H1 (cell line): ENCODE data around the gene NKAIN4. TPM values are rescaled to one million over a fixed set of nuclear protein-coding genes. Genes with fewer than 3 reads are reported as not detected.

Source experiments
- CTCF ChIA-PET: fragments of 300-600 bp; sonication (Branson Sonifier 250); formaldehyde crosslinking; loops from one replicate; lab custom pipeline; 2021; ENCODE audit not compliant: partially characterized antibody; lab: Charles Lee
- POLR2A ChIA-PET: fragments of 300-600 bp; sonication (Branson Sonifier 250); formaldehyde crosslinking; loops from one replicate; lab custom pipeline; 2021; ENCODE audit warnings: inconsistent platforms; ENCODE audit not compliant: partially characterized antibody; lab: Charles Lee
- DNase-seq, 2 experiments: peaks; one replicate each; pipeline versions ENCODE4 v3.0.0 to v3.0.0-alpha.2; 2010 to 2022; ENCODE audit warnings: low spot score in 2 of 2, low read depth in 1 of 2, mixed read lengths in 1 of 2
- FAIRE-seq: peaks from 2 replicates; lab custom pipeline; 2011; peaks lifted over from hg19 to GRCh38; lab: Jason Lieb, UNC
- H2AFZ ChIP-seq: 2 replicates; pipeline ENCODE4 v1.8.1; 2012; ENCODE audit warnings: low read length, inconsistent platforms
- H2AK5ac ChIP-seq: 2 replicates; pipeline ENCODE4 v1.6.1; 2013; ENCODE audit warnings: low read depth, low read length
- H2BK120ac ChIP-seq: replicated peaks from 2 replicates; pipeline ENCODE3; 2013; ENCODE audit warnings: low read depth, low read length, inconsistent platforms
- H2BK12ac ChIP-seq: 2 replicates; pipeline ENCODE4 v1.6.1; 2013; ENCODE audit warnings: low read depth, low read length
- H2BK15ac ChIP-seq: 2 replicates; pipeline ENCODE4 v1.6.1; 2013; ENCODE audit warnings: low read length
- H2BK20ac ChIP-seq: 2 replicates; pipeline ENCODE4 v1.6.1; 2013; ENCODE audit warnings: low read length
- H2BK5ac ChIP-seq: 2 replicates; pipeline ENCODE4 v1.6.1; 2013; ENCODE audit warnings: low read depth, low read length
- H3K14ac ChIP-seq: 2 replicates; pipeline ENCODE4 v1.6.1; 2013; ENCODE audit warnings: inconsistent platforms; ENCODE audit not compliant: insufficient read length
- H3K18ac ChIP-seq: 2 replicates; pipeline ENCODE4 v1.6.1; 2013; ENCODE audit warnings: low read length; ENCODE audit errors: extremely low read depth
- H3K23ac ChIP-seq: 2 replicates; pipeline ENCODE4 v1.6.1; 2013; ENCODE audit warnings: inconsistent platforms; ENCODE audit not compliant: insufficient read length
- H3K23me2 ChIP-seq: 2 replicates; pipeline ENCODE4 v1.6.1; 2013; ENCODE audit warnings: low read depth, low read length
- H3K27ac ChIP-seq: 2 replicates; pipeline ENCODE4 v1.6.1; 2011; ENCODE audit warnings: low read depth, low read length, inconsistent platforms
- H3K27me3 ChIP-seq, 4 experiments: replicated peaks in 1 of 4; 1 replicate in 1 of 4; 2 replicates in 3 of 4; pipeline versions ENCODE4 v1.6.1 to v1.8.1; 2011 to 2013; ENCODE audit warnings: low read length in 3 of 4, mild to moderate bottlenecking in 3 of 4, inconsistent platforms in 2 of 4, mixed read lengths in 2 of 4, moderate library complexity in 1 of 4; ENCODE audit not compliant: control insufficient read depth in 3 of 4, insufficient read depth in 3 of 4; ENCODE audit errors: extremely low read depth in 1 of 4
- H3K36me3 ChIP-seq, 4 experiments: 2 replicates each; pipeline versions ENCODE4 v1.6.1 to v1.8.1; 2011 to 2013; ENCODE audit warnings: mild to moderate bottlenecking in 4 of 4, low read length in 3 of 4, moderate library complexity in 2 of 4, control low read depth in 1 of 4, inconsistent platforms in 1 of 4; ENCODE audit not compliant: insufficient read depth in 4 of 4, control insufficient read depth in 2 of 4
- H3K4ac ChIP-seq: replicated peaks from 2 replicates; pipeline ENCODE3; 2013; ENCODE audit warnings: low read length, low read depth, mixed read lengths, inconsistent platforms; ENCODE audit not compliant: insufficient read length
- H3K4me1 ChIP-seq, 4 experiments: replicated peaks in 1 of 4; 1 replicate in 1 of 4; 2 replicates in 3 of 4; pipeline versions ENCODE4 v1.6.1 to v1.8.1; 2011 to 2013; ENCODE audit warnings: low read length in 3 of 4, inconsistent platforms in 2 of 4, mixed read lengths in 1 of 4; ENCODE audit not compliant: insufficient read depth in 4 of 4, control insufficient read depth in 3 of 4
- H3K4me2 ChIP-seq, 2 experiments: 2 replicates each; pipeline versions ENCODE4 v1.6.1 to v1.8.1; 2011 to 2013; ENCODE audit warnings: low read depth in 2 of 2, low read length in 2 of 2, control low read depth in 1 of 2, inconsistent platforms in 1 of 2, mild to moderate bottlenecking in 1 of 2; ENCODE audit not compliant: insufficient read depth in 1 of 2
- H3K4me3 ChIP-seq, 4 experiments: fragments of 200-600, 300-600 bp in 1 of 4; sonication (generic), shearing (Covaris generic), sonication (Bioruptor Twin) in 1 of 4; 2 replicates each; pipeline versions ENCODE4 v1.5.1 to v1.8.1; 2011 to 2016; ENCODE audit warnings: low read length in 4 of 4, low read depth in 3 of 4, control low read depth in 2 of 4, inconsistent platforms in 2 of 4, mild to moderate bottlenecking in 2 of 4, mixed read lengths in 1 of 4, moderate library complexity in 1 of 4; ENCODE audit not compliant: insufficient read depth in 2 of 4; ENCODE audit errors: extremely low read depth in 1 of 4
- H3K56ac ChIP-seq: replicated peaks from 2 replicates; pipeline ENCODE3; 2013; ENCODE audit warnings: low read depth, mild to moderate bottlenecking, mixed read lengths, low read length, inconsistent platforms; ENCODE audit not compliant: insufficient read length
- H3K79me1 ChIP-seq: 2 replicates; pipeline ENCODE4 v1.6.1; 2013; ENCODE audit warnings: low read depth, low read length, control low read depth
- H3K79me2 ChIP-seq, 2 experiments: 2 replicates each; pipeline versions ENCODE4 v1.6.1 to v1.8.1; 2012 to 2013; ENCODE audit warnings: low read length in 2 of 2, mild to moderate bottlenecking in 2 of 2, inconsistent platforms in 1 of 2; ENCODE audit not compliant: insufficient read depth in 2 of 2, control insufficient read depth in 1 of 2
- H3K9ac ChIP-seq, 4 experiments: replicated peaks in 1 of 4; 1 replicate in 1 of 4; 2 replicates in 3 of 4; pipeline versions ENCODE4 v1.6.1 to v1.8.1; 2011 to 2013; ENCODE audit warnings: low read depth in 3 of 4, low read length in 3 of 4, control low read depth in 2 of 4, mild to moderate bottlenecking in 2 of 4, moderate library complexity in 2 of 4, inconsistent platforms in 1 of 4; ENCODE audit errors: extremely low read depth in 1 of 4
- H3K9me3 ChIP-seq, 2 experiments: 2 replicates each; pipeline versions ENCODE4 v1.6.1 to v1.8.1; 2012 to 2013; ENCODE audit warnings: mild to moderate bottlenecking in 2 of 2, moderate library complexity in 2 of 2, control low read depth in 1 of 2, inconsistent platforms in 1 of 2, low read depth in 1 of 2, low read length in 1 of 2, mixed read lengths in 1 of 2; ENCODE audit not compliant: insufficient read depth in 2 of 2
- H4K20me1 ChIP-seq, 2 experiments: replicated peaks in 1 of 2; 2 replicates each; pipeline versions ENCODE3 to v1.8.1; 2011 to 2013; ENCODE audit warnings: inconsistent platforms in 2 of 2, low read length in 2 of 2, mild to moderate bottlenecking in 1 of 2; ENCODE audit not compliant: insufficient read depth in 2 of 2, control insufficient read depth in 1 of 2
- H4K5ac ChIP-seq: 2 replicates; pipeline ENCODE4 v1.6.1; 2013; ENCODE audit warnings: low read length, low read depth, mixed read lengths, inconsistent platforms; ENCODE audit not compliant: insufficient read length
- H4K8ac ChIP-seq: 2 replicates; pipeline ENCODE4 v1.8.0; 2013; ENCODE audit warnings: mild to moderate bottlenecking, moderate library complexity, low read length, inconsistent platforms; ENCODE audit not compliant: insufficient read depth; ENCODE audit errors: extremely low read depth
- H4K91ac ChIP-seq: replicated peaks from 2 replicates; pipeline ENCODE3; 2013; ENCODE audit warnings: low read length, mixed read lengths, inconsistent platforms; ENCODE audit not compliant: insufficient read length
- CBX5 ChIP-seq: fragments of 300-800, 300-1000 bp; sonication (generic); IDR thresholded peaks from 2 replicates; pipeline ENCODE4 v1.7.1; 2016; ENCODE audit warnings: antibody characterized with exemption, low read length, low read depth
- EGR1 ChIP-seq: IDR thresholded peaks from 2 replicates; pipeline ENCODE4 v1.6.1; 2011; ENCODE audit warnings: low read depth, low read length, borderline replicate concordance
- EP300 ChIP-seq, 2 experiments: IDR thresholded peaks; 1 replicate in 1 of 2; 2 replicates in 1 of 2; pipeline ENCODE4 v1.6.1; 2011 to 2012; ENCODE audit warnings: low read depth in 2 of 2, low read length in 2 of 2, mild to moderate bottlenecking in 2 of 2, borderline replicate concordance in 1 of 2, inconsistent platforms in 1 of 2, moderate library complexity in 1 of 2
- POLR2AphosphoS5 ChIP-seq: IDR thresholded peaks from 2 replicates; pipeline ENCODE4 v1.6.1; 2011; ENCODE audit warnings: low read depth, low read length
- RAD21 ChIP-seq, 2 experiments: IDR thresholded peaks in 1 of 2; conservative IDR thresholded peaks in 1 of 2; 2 replicates each; pipeline ENCODE4 v1.6.1; 2011; ENCODE audit warnings: low read depth in 2 of 2, low read length in 2 of 2, improper control_type of control experiment in 1 of 2, inconsistent platforms in 1 of 2, mild to moderate bottlenecking in 1 of 2, moderate library complexity in 1 of 2
- RXRA ChIP-seq: IDR thresholded peaks from 2 replicates; pipeline ENCODE4 v1.6.1; 2011; ENCODE audit warnings: low read depth, mild to moderate bottlenecking, low read length, moderate library complexity; ENCODE audit not compliant: insufficient read depth
- SIN3A ChIP-seq, 2 experiments: IDR thresholded peaks in 1 of 2; conservative IDR thresholded peaks in 1 of 2; 2 replicates each; pipeline ENCODE4 v1.6.1; 2011 to 2012; ENCODE audit warnings: low read length in 2 of 2, improper control_type of control experiment in 1 of 2, low read depth in 1 of 2, mild to moderate bottlenecking in 1 of 2
- SIX5 ChIP-seq: IDR thresholded peaks from 2 replicates; pipeline ENCODE4 v1.6.1; 2011; ENCODE audit warnings: mild to moderate bottlenecking, low read depth, low read length
- SRF ChIP-seq: IDR thresholded peaks from 2 replicates; pipeline ENCODE4 v1.6.1; 2011; ENCODE audit warnings: mild to moderate bottlenecking, low read depth, low read length, moderate library complexity
- TEAD4 ChIP-seq: IDR thresholded peaks from 2 replicates; pipeline ENCODE4 v1.6.1; 2012; ENCODE audit warnings: low read depth, low read length, inconsistent platforms, mixed read lengths
- YY1 ChIP-seq: IDR thresholded peaks from 2 replicates; pipeline ENCODE4 v1.6.1; 2011; ENCODE audit warnings: low read depth, mild to moderate bottlenecking, low read length
- WGBS, 2 experiments: shearing (Covaris generic) in 1 of 2; methylation state at CpG; one replicate each; pipeline versions ENCODE4 v1.1.6 to v1.1.7; 2013 to 2015; ENCODE audit warnings: low lambda C conversion rate in 2 of 2, mixed read lengths in 2 of 2, inconsistent platforms in 1 of 2, low coverage in 1 of 2, missing lambda C conversion rate in 1 of 2; ENCODE audit not compliant: insufficient replicate concordance in 2 of 2, insufficient coverage in 1 of 2, insufficient read length in 1 of 2; ENCODE audit errors: extremely low coverage in 1 of 2, missing lambda C conversion rate in 1 of 2; 5-methylcytosine and 5-hydroxymethylcytosine counted together
- polyA plus RNA-seq, 7 experiments: library from polyadenylated mRNA; depleted of rRNA in 3 of 7; stranded (reverse) in 5 of 7; unstranded in 2 of 7; fragments of >200 nt in 5 of 7; fragments of 200-250 nt in 2 of 7; gene quantifications; 1 replicate in 5 of 7; 2 replicates in 1 of 7; 4 replicates in 1 of 7; pipeline versions ENCODE4 v1.2.1 to v1.2.3, GENCODE V29; 2011 to 2013; ENCODE audit warnings: missing spikeins in 2 of 7, mixed read lengths in 2 of 7
- total RNA-seq: library from RNA; stranded (reverse); fragmentation: NEBNext Ultra II Directional; extraction: Animal tissue kit (Norgen Biotek cat#: 25700); gene quantifications from 2 replicates; pipeline ENCODE4 v1.2.1, GENCODE V29; 2021

NKAIN4 gene
- total and polyA plus RNA-seq, 2 of the 8 experiments (the other 6 are each of a cell fraction or from before 2014, with no cell fraction given), result 6.9 to 17.0 TPM

DNA sequence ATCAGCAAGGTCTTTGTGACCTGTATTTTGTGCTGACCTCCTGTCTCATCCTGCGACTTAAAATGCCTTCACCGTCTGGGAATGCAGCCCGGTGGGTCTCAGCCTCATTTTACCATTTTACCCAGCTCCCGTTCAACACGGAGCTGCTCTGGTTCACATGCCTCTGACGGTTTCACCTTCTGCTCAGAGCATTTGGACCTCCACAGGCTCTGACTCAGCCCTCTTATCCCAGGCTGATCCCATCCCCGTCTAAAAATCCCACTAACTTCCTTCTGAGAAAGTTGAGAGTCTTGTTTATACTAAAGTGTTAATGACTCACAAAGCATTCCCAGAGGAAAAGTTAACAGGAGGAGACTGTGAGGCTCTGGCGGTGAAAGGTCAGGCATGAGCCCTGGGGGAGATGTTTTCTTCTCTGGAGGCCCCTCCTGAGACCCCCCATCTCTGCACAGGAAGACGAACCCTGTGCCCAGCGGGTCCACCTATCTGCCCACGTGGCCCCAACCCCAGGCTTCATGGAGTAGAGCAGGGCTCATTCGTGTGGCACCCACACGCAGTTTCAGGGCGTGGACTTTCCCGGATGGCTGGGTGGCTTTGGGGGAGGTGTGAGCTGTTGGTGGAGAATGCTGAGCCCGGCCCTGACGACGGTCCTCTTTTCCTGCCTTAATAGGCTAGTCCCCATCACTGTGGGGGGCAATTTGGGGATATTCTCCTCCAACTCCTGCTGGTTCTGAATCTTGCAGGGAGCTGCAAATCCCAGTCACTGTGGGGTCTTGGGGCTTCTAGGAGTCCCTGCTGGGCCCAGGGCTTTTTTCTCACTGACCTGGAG is 21.8 kb downstream of the NKAIN4 start:
- Histone ChIP-seq H4K20me1 (no peaks in the 10 kb centered on the region), H3K27me3 (peaks cover 0 to 3% (median 1%) of the 10 kb centered on the region in 4 experiments; a peak in 1 of 7 replicates), H2AFZ (no peak overlapping the region), H3K23ac (no peak overlapping the region), H3K18ac (no peak overlapping the region), H3K4me2 (no peak overlapping the region), H3K79me1 (no peaks in the 10 kb centered on the region), H3K56ac (no peak overlapping the region), H4K8ac (no peak overlapping the region; the same call in 1 of the 2 replicates), H3K36me3 (no peaks in the 10 kb centered on the region), H4K91ac (no peak overlapping the region), H3K14ac (no peak overlapping the region), H3K79me2 (no peaks in the 10 kb centered on the region), H4K5ac (no peak overlapping the region), H2BK15ac (no peak overlapping the region), H3K23me2 (no peaks in the 10 kb centered on the region), H3K4me3 (no peak overlapping the region), H3K4me1 (peaks cover 14 to 44% (median 24%) of the 10 kb centered on the region in 4 experiments), H2AK5ac (no peak overlapping the region), H3K9ac (no peak overlapping the region), H2BK120ac (no peak overlapping the region), H3K9me3 (no peaks in the 10 kb centered on the region), H3K27ac (no peak overlapping the region), H2BK20ac (no peak overlapping the region), H3K4ac (no peak overlapping the region), H2BK12ac (no peak overlapping the region), H2BK5ac (no peak overlapping the region)
- FAIRE-seq, result no peak
- DNase-seq, result no peak
- ChIA-PET CTCF (interaction anchor here (0.6 to 10.9 kb wide), 16 partner anchors 8 to 159 kb away, joined by 3 to 199 read pairs (median 14); partner anchors contain the start of genes COL20A1 and NKAIN4), POLR2A (interaction anchor here (0.7 to 4.9 kb wide), 3 partner anchors 13 to 36 kb away, joined by 3 to 21 read pairs (median 3); partner anchors contain the start of gene NKAIN4)
- 82% methylated on average over 17 of the region's 18 CpGs; no CpG with 5 or more reads in 1 of the 2 experiments for WGBS, 2 experiments
- no peak for TF ChIP-seq TEAD4
- no peak for TF ChIP-seq POLR2AphosphoS5
- no peak for TF ChIP-seq SRF
- no peak for TF ChIP-seq YY1
- TF ChIP-seq CBX5, result no peak
- TF ChIP-seq EGR1, result no peak
- TF ChIP-seq SIX5, result no peak
- no peak for TF ChIP-seq SIN3A (conservative IDR thresholded peaks at IDR 0.05 in 1 of 2, IDR thresholded peaks at IDR 0.05 in 1 of 2; ENCODE audit: low read depth in 1 of 2, low read length in 2 of 2)
- no peak for TF ChIP-seq RXRA
- no peak for TF ChIP-seq EP300 (IDR thresholded peaks at IDR 0.05; ENCODE audit: borderline replicate concordance in 1 of 2, low read depth in 2 of 2, low read length in 2 of 2)
- TF ChIP-seq RAD21 (IDR thresholded peaks at IDR 0.05 in 1 of 2, conservative IDR thresholded peaks at IDR 0.05 in 1 of 2; ENCODE audit: low read depth in 2 of 2, low read length in 2 of 2), result no peak
